ENCODE measurements around the gene ZNF700.

- no peak for TF ChIP-seq CTCF (IDR thresholded peaks at IDR 0.05; ENCODE audit: low read depth, low read length)
- no peak for TF ChIP-seq EZH2phosphoT487 (IDR thresholded peaks at IDR 0.05; ENCODE audit: low read depth)
These were observed 19.0 kb upstream of the ZNF700 start for GRCh38 chr19:11905928-11906327.

All from OCI-LY3 (cell line).